GM23338 (cell line): ENCODE results near the gene TREM1. TPM values are rescaled to one million over a fixed set of nuclear protein-coding genes. Genes with fewer than 3 reads are reported as not detected.

Experiments
- ATAC-seq: fragments of 200-7000 bp; cut with Tn5 transposase; 3 replicates; pipeline ENCODE4 v1.9.1; 2020
- DNase-seq: peaks from one replicate; pipeline ENCODE4 v3.0.0-alpha.2; 2015; ENCODE audit warnings: low spot score
- H2AFZ ChIP-seq: fragments of 200-600 bp; sonication (generic); 2 replicates; pipeline ENCODE4 v1.8.0; 2016; ENCODE audit warnings: antibody characterized with exemption, mild to moderate bottlenecking, moderate library complexity
- H3F3A ChIP-seq: fragments of 200-600 bp; sonication (generic); replicated peaks from 2 replicates; pipeline ENCODE4 v1.8.0; 2017; ENCODE audit warnings: antibody characterized with exemption, mixed run types, low read depth
- H3K27ac ChIP-seq: fragments of 200-600 bp; sonication (generic); 2 replicates; pipeline ENCODE4 v1.6.1; 2016; ENCODE audit warnings: low read depth
- H3K27me3 ChIP-seq: fragments of 200-600 bp; sonication (generic); 2 replicates; pipeline ENCODE4 v1.8.0; 2016; ENCODE audit warnings: mild to moderate bottlenecking, mixed run types, moderate library complexity; ENCODE audit not compliant: insufficient read depth
- H3K36me3 ChIP-seq: fragments of 200-600 bp; sonication (generic); 2 replicates; pipeline ENCODE4 v1.8.0; 2016; ENCODE audit warnings: mild to moderate bottlenecking; ENCODE audit not compliant: insufficient read depth
- H3K4me1 ChIP-seq: fragments of 200-600 bp; sonication (generic); 2 replicates; pipeline ENCODE4 v1.8.0; 2016; ENCODE audit warnings: mild to moderate bottlenecking, moderate library complexity; ENCODE audit not compliant: insufficient read depth
- H3K4me2 ChIP-seq: fragments of 200-600 bp; sonication (generic); 2 replicates; pipeline ENCODE4 v1.7.1; 2017; ENCODE audit warnings: mixed run types
- H3K4me3 ChIP-seq: fragments of 200-600 bp; sonication (generic); 2 replicates; pipeline ENCODE4 v1.6.1; 2016; ENCODE audit warnings: mixed run types
- H3K79me2 ChIP-seq: fragments of 200-600 bp; sonication (generic); replicated peaks from 2 replicates; pipeline ENCODE4 v1.8.0; 2017; ENCODE audit warnings: mild to moderate bottlenecking; ENCODE audit not compliant: insufficient read depth
- H3K9me2 ChIP-seq: fragments of 200-600 bp; sonication (generic); 2 replicates; pipeline ENCODE4 v1.8.0; 2017; ENCODE audit not compliant: insufficient read depth
- H4K20me1 ChIP-seq: fragments of 200-600 bp; sonication (generic); replicated peaks from 2 replicates; pipeline ENCODE4 v1.8.0; 2017; ENCODE audit warnings: mild to moderate bottlenecking; ENCODE audit not compliant: insufficient read depth
- H3K27ac Mint-ChIP-seq: 2 replicates; pipeline ENCODE4 v1.8.0; 2020; ENCODE audit warnings: inconsistent platforms, mild to moderate bottlenecking, moderate library complexity, mixed read lengths
- H3K27me3 Mint-ChIP-seq: 3 replicates; pipeline ENCODE4 v1.8.0; 2022; ENCODE audit warnings: low read depth, mild to moderate bottlenecking, moderate library complexity, mixed read lengths, inconsistent platforms; ENCODE audit not compliant: insufficient read depth, poor library complexity
- H3K36me3 Mint-ChIP-seq: 3 replicates; pipeline ENCODE4 v1.8.0; 2021; ENCODE audit warnings: low read depth, mild to moderate bottlenecking, inconsistent platforms, moderate library complexity, mixed read lengths
- H3K4me1 Mint-ChIP-seq: 3 replicates; pipeline ENCODE4 v1.8.0; 2020; ENCODE audit warnings: mild to moderate bottlenecking, inconsistent platforms, mixed read lengths
- H3K4me3 Mint-ChIP-seq: 3 replicates; pipeline ENCODE4 v1.8.0; 2021; ENCODE audit warnings: moderate library complexity, mild to moderate bottlenecking, inconsistent platforms, mixed read lengths
- H3K9me3 Mint-ChIP-seq: 3 replicates; pipeline ENCODE4 v1.8.0; 2020; ENCODE audit warnings: moderate library complexity, mild to moderate bottlenecking, inconsistent platforms, mixed read lengths
- CREB1 ChIP-seq: fragments of 250-450 bp; sonication (Bioruptor Pico); IDR thresholded peaks from 2 replicates; pipeline ENCODE4 v1.5.0; 2020; ENCODE audit warnings: low read depth, mild to moderate bottlenecking, moderate library complexity
- CTCF ChIP-seq, 2 experiments: fragments of 200-600 bp in 1 of 2; sonication (generic) in 1 of 2; conservative IDR thresholded peaks; 2 replicates each; pipeline versions ENCODE4 v1.5.1 to v1.6.1; 2016 to 2017; ENCODE audit warnings: antibody characterized with exemption in 2 of 2, low read depth in 2 of 2, mild to moderate bottlenecking in 2 of 2, moderate library complexity in 1 of 2
- ETS1 ChIP-seq: IDR thresholded peaks from 2 replicates; pipeline ENCODE4 v1.6.1; 2016; ENCODE audit warnings: antibody characterized with exemption
- EZH2 ChIP-seq: fragments of 200-600 bp; sonication (generic); IDR thresholded peaks from one replicate; pipeline ENCODE4 v1.8.0; 2017; ENCODE audit warnings: antibody characterized with exemption, mild to moderate bottlenecking, low read depth; ENCODE audit not compliant: unreplicated experiment
- EZH2phosphoT487 ChIP-seq: fragments of 200-600 bp; sonication (generic); IDR thresholded peaks from one replicate; pipeline ENCODE4 v1.8.1; 2018; ENCODE audit warnings: antibody characterized with exemption; ENCODE audit not compliant: unreplicated experiment
- JUNB ChIP-seq: IDR thresholded peaks from one replicate; pipeline ENCODE4 v1.6.1; 2016; ENCODE audit warnings: antibody characterized with exemption; ENCODE audit not compliant: unreplicated experiment
- NANOG ChIP-seq: IDR thresholded peaks from 2 replicates; pipeline ENCODE4 v1.6.1; 2016; ENCODE audit warnings: antibody characterized with exemption, borderline replicate concordance
- POLR2AphosphoS5 ChIP-seq: IDR thresholded peaks from 2 replicates; pipeline ENCODE4 v1.6.1; 2016; ENCODE audit warnings: antibody characterized with exemption, low read depth
- REST ChIP-seq: IDR thresholded peaks from one replicate; pipeline ENCODE4 v1.6.1; 2018; ENCODE audit warnings: antibody characterized with exemption; ENCODE audit not compliant: unreplicated experiment
- STAT1 ChIP-seq: IDR thresholded peaks from one replicate; pipeline ENCODE4 v1.6.1; 2016; ENCODE audit warnings: antibody characterized with exemption; ENCODE audit not compliant: unreplicated experiment
- ZNF114 ChIP-seq: fragments of 250-450 bp; sonication (Bioruptor Pico); IDR thresholded peaks from 2 replicates; pipeline ENCODE4 v1.5.0; 2020; ENCODE audit warnings: mild to moderate bottlenecking, moderate library complexity
- ZNF331 ChIP-seq: fragments of 250-450 bp; sonication (Bioruptor Pico); IDR thresholded peaks from 2 replicates; pipeline ENCODE4 v1.5.0; 2020; ENCODE audit warnings: low read depth, mild to moderate bottlenecking, moderate library complexity
- ZNF462 ChIP-seq: fragments of 250-450 bp; sonication (Bioruptor Pico); IDR thresholded peaks from 2 replicates; pipeline ENCODE4 v1.5.0; 2020; ENCODE audit warnings: mild to moderate bottlenecking, moderate library complexity
- polyA plus RNA-seq: library from polyadenylated mRNA; unstranded; fragments of >200 nt; fragmentation: Nextera tagmentation; extraction: Ambion mirVana; gene quantifications from 2 replicates; pipeline ENCODE4 v1.2.1, GENCODE V29; 2016
- total RNA-seq: library from RNA; depleted of rRNA; stranded (reverse); fragments of >200 nt; shearing (Covaris generic); gene quantifications from 2 replicates; pipeline ENCODE4 v1.2.3, GENCODE V29; 2014

The TREM1 gene
- total and polyA plus RNA-seq, 2 experiments from 2014 or later, result not detected

GRCh38 chr6:41229721-41230120, 56.8 kb downstream of the TREM1 start:
- no peaks in the 10 kb centered on the region for H3K9me3 Mint-ChIP-seq
- no peak overlapping the region for H3K4me3 ChIP-seq
- no peaks in the 10 kb centered on the region for H3F3A ChIP-seq
- no peak overlapping the region for H3K27ac ChIP-seq
- no peaks in the 10 kb centered on the region for H3K36me3 ChIP-seq
- no peak for DNase-seq
- peaks cover 2% of the 10 kb centered on the region for H3K27me3 Mint-ChIP-seq
- H3K27ac Mint-ChIP-seq, result no peak overlapping the region
- H3K79me2 ChIP-seq, result no peaks in the 10 kb centered on the region
- H4K20me1 ChIP-seq, result no peaks in the 10 kb centered on the region
- H3K27me3 ChIP-seq, result no peaks in the 10 kb centered on the region
- no peaks in the 10 kb centered on the region for H3K4me1 ChIP-seq
- no peak for TF ChIP-seq POLR2AphosphoS5
- no peak for TF ChIP-seq CREB1
- TF ChIP-seq ETS1, result no peak
- no peak for TF ChIP-seq EZH2phosphoT487
- TF ChIP-seq ZNF114 (CRISPR knock-in tag), result no peak
- no peak for TF ChIP-seq EZH2
- TF ChIP-seq CTCF (conservative IDR thresholded peaks at IDR 0.05; ENCODE audit: low read depth in 2 of 2), result no peak
- no peak for TF ChIP-seq NANOG
- no peak for TF ChIP-seq ZNF462 (CRISPR knock-in tag)
- no peak for TF ChIP-seq STAT1
- TF ChIP-seq REST, result no peak
- TF ChIP-seq JUNB, result no peak
- TF ChIP-seq ZNF331 (CRISPR knock-in tag), result no peak
- H2AFZ ChIP-seq, result no peak overlapping the region
- ATAC-seq, result no peak
- peaks cover 8% of the 10 kb centered on the region for H3K4me1 Mint-ChIP-seq
- no peaks in the 10 kb centered on the region for H3K36me3 Mint-ChIP-seq
- H3K4me2 ChIP-seq, result no peak overlapping the region
- no peak overlapping the region for H3K4me3 Mint-ChIP-seq
- no peaks in the 10 kb centered on the region for H3K9me2 ChIP-seq
